Transverse colon (tissue), 4 donors: ENCODE data around the gene INO80B. TPM values are rescaled to one million over a fixed set of nuclear protein-coding genes. Genes with fewer than 3 reads are reported as not detected.
"Not testable (repeated sequence)": the region's sequence is repeated elsewhere in the genome, so short reads cannot be mapped to it uniquely, and the experiment has no call there.

Experiments used
- DNase-seq: peaks from one replicate; pipeline ENCODE4 v3.0.0-alpha.2; 2019
- H3K27ac ChIP-seq, 4 donors: fragments of 200-600 bp; sonication (generic); 2 replicates each; pipeline ENCODE4 v1.5.1; 2016 to 2018; ENCODE audit warnings: inconsistent platforms in 4 of 4
- H3K27me3 ChIP-seq: fragments of 200-600 bp; sonication (generic); 2 replicates; pipeline ENCODE4 v1.5.1; 2017; ENCODE audit warnings: inconsistent platforms
- H3K36me3 ChIP-seq, 4 donors: fragments of 200-600 bp; sonication (generic); 2 replicates each; pipeline ENCODE4 v1.5.1; 2017 to 2019; ENCODE audit warnings: inconsistent platforms in 4 of 4
- H3K4me1 ChIP-seq, 4 donors: fragments of 200-600 bp; sonication (generic); 2 replicates each; pipeline ENCODE4 v1.5.1; 2017 to 2020; ENCODE audit warnings: inconsistent platforms in 4 of 4
- H3K4me3 ChIP-seq, 4 donors: fragments of 200-600 bp; sonication (generic); 1 replicate in 1 of 4; 2 replicates in 3 of 4; pipeline versions ENCODE4 v1.5.1 to v1.6.1; 2017 to 2019; ENCODE audit warnings: inconsistent platforms in 4 of 4
- H3K9me3 ChIP-seq, 2 donors: fragments of 200-600 bp; sonication (generic); 2 replicates each; pipeline ENCODE4 v1.5.1; 2017 to 2019; ENCODE audit warnings: inconsistent platforms in 2 of 2
- CTCF ChIP-seq, 5 experiments: fragments of 200-600 bp in 3 of 5; fragments of 450-650 bp in 2 of 5; sonication (generic) in 3 of 5; IDR thresholded peaks; 1 replicate in 2 of 5; 2 replicates in 3 of 5; pipeline ENCODE4 v1.5.1; 2016 to 2017; ENCODE audit warnings: antibody characterized with exemption in 5 of 5, inconsistent platforms in 3 of 5, mild to moderate bottlenecking in 2 of 5, moderate library complexity in 1 of 5
- EP300 ChIP-seq: sonication (generic); formaldehyde crosslinking; IDR thresholded peaks from one replicate; pipeline ENCODE4 v1.6.1; 2017; ENCODE audit warnings: antibody characterized with exemption, low read depth
- POLR2A ChIP-seq: fragments of 450-650 bp; IDR thresholded peaks from one replicate; pipeline ENCODE4 v1.6.1; 2016; ENCODE audit warnings: antibody characterized with exemption, mild to moderate bottlenecking, moderate library complexity
- POLR2AphosphoS5 ChIP-seq, 3 donors: sonication (generic); formaldehyde crosslinking; IDR thresholded peaks; one replicate each; pipeline ENCODE4 v1.6.1; 2016; ENCODE audit warnings: antibody characterized with exemption in 3 of 3
- WGBS, 2 donors: methylation state at CpG; one replicate each; pipeline ENCODE4 v1.1.5; 2018; ENCODE audit warnings: low coverage in 1 of 2; 5-methylcytosine and 5-hydroxymethylcytosine counted together
- in situ Hi-C, 4 donors: fragments of 200-750 bp; cut with MboI; loops; one replicate each; pipeline versions ENCODE4 v1.15.0 to v1.15.1; 2017; ENCODE audit warnings: low sequenced_read_pairs in 3 of 4, low pct_ligation_motif_present in 1 of 4, low pct_unique_long_range_greater_than_20kb in 1 of 4
- intact Hi-C: fragments of 100-400 bp; cut with DNase I; formaldehyde crosslinking; loops from one replicate; pipeline ENCODE4 v1.15.1; 2023; ENCODE audit warnings: low total_unique reads
- total RNA-seq, 4 donors: library from RNA; depleted of rRNA; stranded (reverse); fragments of >200 nt; gene quantifications; one replicate each; pipeline ENCODE4 v1.1.0, GENCODE V29; 2016

The INO80B gene
- total RNA-seq, 4 donors from 2014 or later: 12.9 to 53.9 (median 34.5) TPM

DNA sequence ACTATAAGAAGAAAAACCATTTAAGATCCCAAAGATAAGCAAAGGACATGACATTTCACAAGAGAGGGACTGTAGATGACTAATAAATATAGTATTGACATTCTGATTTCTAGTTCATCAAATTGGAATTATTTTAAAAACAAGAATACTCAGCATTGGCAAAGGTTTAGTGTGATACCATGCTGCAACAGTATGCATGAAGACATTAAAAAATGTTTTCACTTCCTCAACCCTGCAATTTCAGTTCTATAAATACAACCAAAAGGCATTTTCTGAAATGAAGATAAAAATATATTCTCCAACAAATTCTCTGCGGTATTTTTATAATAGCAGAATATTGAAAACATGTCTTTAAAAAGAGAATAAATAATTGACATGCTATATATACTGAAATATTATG is 35.5 kb upstream of the INO80B start:
- Histone ChIP-seq H3K4me3 (no peak overlapping the region), H3K27me3 (no peaks in the 10 kb centered on the region), H3K27ac (no peak overlapping the region), H3K36me3 (no peaks in the 10 kb centered on the region), H3K4me1 (peaks cover 8 to 25% (median 14%) of the 10 kb centered on the region in 4 donors), H3K9me3 (no peaks in the 10 kb centered on the region)
- WGBS, 2 donors: 77 to 94% methylated on average over 1 of the region's 1 CpG
- intact Hi-C loops (no loop called here), in situ Hi-C loops (no loop called here)
- no peak for TF ChIP-seq POLR2AphosphoS5 (IDR thresholded peaks at IDR 0.05)
- no peak for DNase-seq

- Histone ChIP-seq H3K27ac (no peak overlapping the region), H3K4me3 (no peak overlapping the region), H3K9me3 (no peaks in the 10 kb centered on the region), H3K36me3 (no peaks in the 10 kb centered on the region), H3K4me1 (peaks cover 5 to 22% (median 10%) of the 10 kb centered on the region in 4 donors), H3K27me3 (no peaks in the 10 kb centered on the region)
- intact Hi-C loops: no loop called here
- in situ Hi-C loops: no loop called here
- TF ChIP-seq CTCF (IDR thresholded peaks at IDR 0.05) (no peak), POLR2A (no peak), POLR2AphosphoS5 (IDR thresholded peaks at IDR 0.05) (no peak), EP300 (no peak)
- DNase-seq: no peak
- 83 to 93% methylated on average over 2 of the region's 2 CpGs for WGBS, 2 donors
These were observed 34.9 kb upstream of the INO80B start for GRCh38 chr2:74420006-74420405.

DNA sequence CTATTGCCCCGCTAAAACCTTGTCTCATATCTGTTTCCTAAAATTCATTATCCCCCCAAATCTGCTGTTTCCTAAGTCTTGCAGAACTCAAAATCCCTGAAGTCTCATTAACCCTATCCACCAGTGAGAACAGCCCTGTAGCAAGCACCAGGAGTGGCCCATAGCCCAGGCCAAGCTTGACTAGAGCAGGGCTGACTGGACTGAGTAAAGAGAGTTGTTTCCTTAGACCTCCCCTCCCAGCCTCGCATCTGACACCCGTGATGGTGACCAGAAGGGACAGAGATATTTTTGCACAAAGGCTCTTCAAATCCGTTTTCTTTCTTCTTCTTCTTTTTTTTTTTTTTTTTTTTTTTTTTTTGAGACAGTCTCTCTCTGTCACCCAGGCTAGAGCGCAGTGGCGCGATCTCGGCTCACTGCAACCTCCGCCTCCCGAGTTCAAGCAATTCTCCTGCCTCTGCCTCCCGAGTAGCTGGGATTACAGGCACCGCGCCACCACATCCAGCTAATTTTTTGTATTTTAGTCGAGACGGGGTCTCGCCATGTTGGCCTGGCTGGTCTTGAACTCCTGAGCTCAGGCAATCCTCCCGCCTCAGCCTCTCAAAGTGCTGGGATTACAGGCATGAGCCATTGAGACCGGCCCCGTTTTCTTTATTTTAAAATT is 34.3 kb upstream of the INO80B start:
- DNase-seq, H3K9me3 ChIP-seq, in situ Hi-C loops, intact Hi-C loops, H3K27me3 ChIP-seq, H3K36me3 ChIP-seq: not testable (repeated sequence)
- 64 to 69% methylated on average over 19 of the region's 19 CpGs for WGBS, 2 donors
- H3K27ac ChIP-seq: peak overlapping the region; percentile 63 to 84 (median 70)
- H3K4me1 ChIP-seq: peaks cover 5 to 22% (median 9%) of the 10 kb centered on the region in 4 donors
- H3K4me3 ChIP-seq: peak overlapping the region in 3 of 4 donors; percentile 39 to 70 (median 45)

- TF ChIP-seq CTCF (IDR thresholded peaks at IDR 0.05): no peak
- no peak for TF ChIP-seq EP300
- TF ChIP-seq POLR2AphosphoS5 (IDR thresholded peaks at IDR 0.05): peak; percentile 43 to 78 (median 74)
- peak; percentile 43 for TF ChIP-seq POLR2A
- in situ Hi-C loops: no loop called here
- peaks cover 5 to 19% (median 7%) of the 10 kb centered on the region in 4 donors for H3K4me1 ChIP-seq
- H3K27me3 ChIP-seq: no peaks in the 10 kb centered on the region
- DNase-seq: peak; percentile 91
- peak within 1 kb of the TSS; percentile 63 to 84 (median 70) for H3K27ac ChIP-seq
- H3K9me3 ChIP-seq: no peaks in the 10 kb centered on the region
- H3K36me3 ChIP-seq: no peaks in the 10 kb centered on the region
- H3K4me3 ChIP-seq: peak within 1 kb of the TSS; percentile 39 to 70 (median 42)
- 0 to 6% methylated on average over 2 to 44 of the region's 57 CpGs for whole genome bisulfite sequencing, 2 donors
- intact Hi-C loops: no loop called here
These were observed 33.5 kb upstream of the INO80B start, which contains the start of the genes C2orf81 and WDR54 for GRCh38 chr2:74421221-74421870. C2orf81 (minus strand) TSS chr2:74421619; CDS start chr2:74421560, 59 bp downstream. WDR54 (plus strand) TSS chr2:74421730; CDS start chr2:74422154, 424 bp downstream.

DNA sequence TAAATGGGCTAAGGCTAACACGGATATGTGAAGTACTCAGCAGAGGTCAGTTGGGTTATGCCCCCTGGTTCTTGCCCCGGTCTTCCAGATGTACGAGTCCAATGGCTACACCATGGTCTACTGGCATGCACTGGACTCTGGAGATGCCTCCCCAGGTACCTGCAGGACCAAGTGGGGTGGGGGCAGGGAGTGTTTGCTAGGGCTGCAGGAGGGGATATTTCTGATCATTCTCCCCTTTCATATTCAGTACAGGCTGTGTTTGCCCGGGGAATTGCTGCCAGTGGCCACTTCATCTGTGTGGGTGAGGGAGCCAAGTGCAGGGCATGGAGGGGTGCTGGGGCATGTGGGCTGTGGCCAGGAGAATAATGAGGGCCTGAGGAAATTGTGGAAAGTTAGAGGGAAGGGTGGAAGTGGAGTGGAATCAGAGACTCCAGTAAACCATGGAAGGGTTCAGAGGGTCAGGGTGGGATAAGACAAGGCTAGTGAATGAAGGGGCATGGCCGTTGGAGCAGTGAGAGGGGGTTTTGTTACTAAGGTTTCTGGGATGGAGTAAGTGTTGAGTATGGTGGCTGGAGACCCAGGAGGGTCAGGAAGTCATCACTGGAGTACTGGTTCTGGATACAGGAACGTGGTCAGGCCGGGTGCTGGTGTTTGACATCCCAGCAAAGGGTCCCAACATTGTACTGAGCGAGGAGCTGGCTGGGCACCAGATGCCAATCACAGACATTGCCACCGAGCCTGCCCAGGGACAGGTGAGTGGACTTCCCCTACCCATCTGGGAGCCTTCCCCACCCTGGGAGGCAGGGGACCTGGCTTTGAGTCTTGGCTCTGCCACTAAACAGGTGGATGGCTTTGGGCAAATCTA is 31.4 kb upstream of the INO80B start:
- intact Hi-C loops (no loop called here), in situ Hi-C loops (no loop called here)
- H3K36me3 ChIP-seq: peaks cover 0 to 4% (median 0%) of the 10 kb centered on the region in 4 donors
- H3K4me3 ChIP-seq: no peak overlapping the region
- WGBS, 2 donors: 49 to 66% methylated on average over 4 to 9 of the region's 9 CpGs
- no peaks in the 10 kb centered on the region for H3K27me3 ChIP-seq
- H3K9me3 ChIP-seq: no peaks in the 10 kb centered on the region
- TF ChIP-seq EP300 (no peak), POLR2AphosphoS5 (IDR thresholded peaks at IDR 0.05) (no peak), POLR2A (no peak), CTCF (IDR thresholded peaks at IDR 0.05) (no peak)
- H3K4me1 ChIP-seq: peaks cover 5 to 19% (median 7%) of the 10 kb centered on the region in 4 donors
- H3K27ac ChIP-seq: no peak overlapping the region
- no peak for DNase-seq
